GM19328 (cell line): ENCODE measurements around the gene FLVCR2.

ENCODE experiments used
- ATAC-seq: cut with Tn5 transposase; IDR thresholded peaks from one replicate; pipeline ENCODE4 v1.9.1; 2021; ENCODE audit warnings: mild to moderate bottlenecking, moderate library complexity; ENCODE audit not compliant: unreplicated experiment

Gene FLVCR2

DNA sequence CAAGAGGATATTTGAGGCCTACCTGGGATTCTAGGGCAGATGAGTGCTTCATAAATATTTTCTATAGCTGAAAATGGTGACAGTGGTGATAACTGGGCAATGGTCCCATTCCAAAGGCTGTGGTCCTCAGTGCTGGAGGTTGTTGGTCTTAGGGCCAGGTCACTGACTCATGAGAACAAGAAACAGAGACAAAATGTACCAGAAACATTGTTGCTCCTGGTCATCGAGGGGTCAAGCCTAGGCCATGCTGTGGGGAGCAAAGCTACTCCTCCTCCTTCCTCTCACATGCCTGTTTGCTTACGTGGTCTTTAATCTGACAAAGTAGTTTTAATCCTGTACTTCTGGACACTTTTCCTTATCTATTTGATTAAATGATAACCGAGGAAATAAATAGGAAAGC, 48.4 kb downstream of the FLVCR2 start:
- no peak for ATAC-seq

DNA sequence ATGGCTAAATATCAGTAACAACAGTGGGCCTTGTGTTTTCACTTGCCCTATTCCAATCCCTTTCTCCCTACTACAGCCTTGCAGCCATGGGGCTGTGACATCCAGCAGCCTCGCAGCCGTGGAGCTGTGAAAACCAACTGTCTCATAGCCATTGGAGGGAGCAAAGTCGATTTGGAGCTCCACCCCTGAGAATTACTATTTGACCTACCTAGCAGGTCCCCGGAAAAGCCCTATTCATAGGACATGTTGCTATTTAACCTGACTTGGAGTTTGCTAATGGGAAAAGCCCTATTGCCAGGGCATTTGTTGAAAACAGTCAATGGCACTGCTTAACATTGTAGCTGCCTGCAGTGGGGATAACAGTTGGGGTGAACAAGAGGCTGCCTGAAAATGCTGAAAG, 49.0 kb downstream of the FLVCR2 start:
- ATAC-seq = no peak

DNA sequence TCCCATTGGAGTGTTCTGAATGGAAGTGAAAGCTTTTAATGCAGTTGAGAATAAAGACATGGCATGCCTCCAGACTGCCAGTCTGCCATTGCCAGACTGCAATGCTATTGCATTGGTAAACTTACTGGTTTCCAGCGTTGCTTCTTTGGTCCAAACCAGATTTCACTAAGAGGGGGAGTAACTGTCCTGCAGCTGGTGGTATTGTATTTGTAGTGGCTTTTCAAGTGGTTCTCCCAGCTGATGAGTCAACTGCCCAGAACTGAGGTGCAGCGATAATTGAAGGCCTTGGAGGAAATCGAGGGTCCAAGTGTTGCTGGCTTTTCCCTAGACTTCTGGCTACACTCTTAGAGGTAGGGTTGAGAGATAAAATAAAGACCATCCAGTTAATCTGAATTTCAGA, 50.4 kb downstream of the FLVCR2 start:
- ATAC-seq = no peak

DNA sequence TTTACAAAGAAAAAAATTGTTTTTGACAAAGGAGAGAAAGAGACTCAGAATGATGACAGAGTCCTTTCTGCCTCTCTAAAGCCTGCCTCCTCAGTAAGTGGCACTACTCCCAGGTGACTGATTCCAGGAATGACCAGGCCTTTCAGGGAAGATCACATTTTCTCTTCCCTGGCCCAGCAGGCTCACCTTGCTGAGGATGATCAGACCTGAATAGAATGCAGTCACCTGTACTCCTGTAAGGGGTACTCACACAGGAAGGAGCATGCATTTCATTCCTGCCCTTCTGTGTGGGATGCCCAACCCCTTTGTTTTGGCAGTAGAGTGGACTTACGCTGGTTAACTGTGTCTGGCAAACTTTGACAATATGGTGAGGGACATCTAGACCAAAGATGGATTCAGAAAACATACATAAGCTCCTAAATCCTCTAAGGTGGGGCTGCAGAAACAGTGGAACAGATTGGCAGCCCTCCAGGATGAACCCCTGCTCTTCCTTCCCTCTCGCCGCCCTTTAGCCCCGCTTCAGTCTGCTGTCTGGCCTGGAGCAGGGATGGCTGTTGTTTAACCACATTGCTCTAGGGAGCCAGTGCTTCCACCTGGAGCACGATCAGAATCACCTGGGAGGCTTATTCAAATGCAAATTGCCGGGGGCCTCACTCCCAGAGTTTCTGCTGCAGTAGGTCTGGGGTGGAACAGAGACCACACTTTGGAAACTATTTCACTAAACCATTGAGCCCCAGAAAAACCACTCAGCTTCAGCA, 52.5 kb downstream of the FLVCR2 start:
- no peak for ATAC-seq

DNA sequence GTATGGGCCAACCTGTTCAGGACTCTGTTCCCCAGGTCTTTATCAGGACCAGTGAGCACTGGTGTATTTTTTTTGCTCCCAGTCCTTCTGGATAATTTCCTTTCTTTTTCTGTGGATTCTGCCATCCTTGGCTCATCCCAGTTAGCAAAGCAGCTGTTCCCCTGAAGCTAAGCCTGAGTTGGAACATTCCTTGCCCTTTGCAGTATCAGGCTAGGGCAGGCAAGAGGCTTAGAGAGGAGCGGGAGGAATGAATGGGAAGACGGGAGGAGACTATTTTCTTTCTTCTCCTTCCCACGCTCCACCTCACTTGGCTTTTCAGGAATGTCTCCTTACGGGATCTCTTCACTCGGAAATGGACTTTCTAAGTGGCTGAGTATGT, 53.0 kb downstream of the FLVCR2 start:
- no peak for ATAC-seq

DNA sequence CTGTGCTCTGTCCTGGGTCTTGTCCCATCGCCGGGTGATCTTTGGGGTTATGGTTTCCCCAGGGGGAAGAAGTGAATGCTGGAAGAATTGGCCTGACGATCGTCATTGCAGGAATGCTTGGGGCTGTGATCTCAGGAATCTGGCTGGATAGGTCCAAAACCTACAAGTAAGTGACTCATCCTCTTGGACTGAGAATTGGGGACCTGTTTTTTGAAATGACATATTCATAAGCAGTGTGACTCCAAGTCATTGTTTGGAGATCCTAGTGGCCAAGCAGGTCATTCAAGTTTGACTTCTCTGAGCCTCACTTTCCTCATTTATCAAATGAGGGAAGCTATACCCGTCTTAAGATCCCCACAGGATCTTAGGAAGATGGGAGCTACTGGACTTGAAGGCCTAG, 56.4 kb downstream of the FLVCR2 start:
- no peak for ATAC-seq

DNA sequence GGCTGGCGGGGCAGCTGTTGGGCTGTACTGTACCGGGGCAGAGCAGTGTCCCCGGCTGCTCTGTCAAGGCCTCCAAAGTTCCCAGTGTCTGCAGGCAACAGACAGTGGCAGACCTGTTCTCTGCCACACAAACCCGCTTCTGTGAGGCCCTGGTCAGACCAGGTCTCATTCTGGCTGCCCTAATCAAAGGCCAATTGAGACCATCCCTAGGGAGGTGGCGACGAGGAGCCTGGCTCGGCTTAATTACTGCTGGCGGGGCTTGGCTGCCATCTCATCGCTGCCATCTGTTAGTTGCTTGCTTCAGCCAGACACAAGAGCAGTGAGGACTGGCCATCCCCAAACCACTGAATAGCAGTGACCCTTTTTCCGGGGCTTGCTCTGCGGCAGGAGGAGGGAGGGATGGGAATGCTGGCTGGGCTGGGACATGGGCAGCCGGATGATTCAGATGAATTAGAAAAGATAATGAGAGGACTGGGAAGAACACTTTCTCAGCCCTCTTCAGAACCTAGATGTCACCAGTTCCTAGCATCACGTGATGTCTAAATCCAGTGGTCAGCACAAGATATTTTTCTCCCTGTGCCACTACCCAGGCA, 57.8 kb downstream of the FLVCR2 start:
- ATAC-seq = no peak

DNA sequence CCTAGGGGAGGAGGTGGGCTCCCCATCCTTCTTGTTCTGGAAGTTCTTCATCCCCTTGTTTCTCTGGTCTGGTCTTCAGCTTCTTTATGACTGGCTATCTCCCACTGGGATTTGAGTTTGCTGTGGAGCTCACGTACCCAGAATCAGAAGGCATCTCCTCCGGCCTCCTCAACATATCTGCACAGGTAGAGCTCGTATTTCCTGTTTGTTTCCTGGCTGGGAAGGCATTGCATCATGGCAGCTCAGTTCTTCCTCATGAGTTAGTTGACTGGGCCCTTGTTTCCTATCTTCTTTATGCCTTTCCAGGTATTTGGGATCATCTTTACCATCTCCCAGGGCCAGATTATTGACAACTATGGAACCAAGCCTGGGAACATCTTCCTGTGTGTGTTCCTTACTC, 62.5 kb downstream of the FLVCR2 start:
- ATAC-seq = no peak

DNA sequence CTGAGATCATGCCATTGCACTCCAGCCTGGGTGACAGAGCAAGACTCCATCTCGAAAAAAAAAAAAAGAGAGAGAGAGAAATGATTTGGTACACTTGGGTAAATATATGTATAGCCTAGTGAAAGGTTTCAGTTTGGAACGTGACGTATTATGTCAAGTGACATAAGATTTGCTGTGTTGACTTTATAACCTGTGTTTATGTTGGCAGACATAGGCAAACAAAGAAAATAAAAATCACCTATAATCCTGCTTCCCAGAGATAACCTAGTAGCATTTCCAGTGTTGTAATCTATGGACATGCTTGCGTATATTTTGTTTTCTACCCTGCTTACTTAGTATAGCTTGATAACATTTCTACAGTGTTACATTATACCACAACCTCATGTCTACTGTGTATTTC, 65.6 kb downstream of the FLVCR2 start:
- ATAC-seq = no peak

DNA sequence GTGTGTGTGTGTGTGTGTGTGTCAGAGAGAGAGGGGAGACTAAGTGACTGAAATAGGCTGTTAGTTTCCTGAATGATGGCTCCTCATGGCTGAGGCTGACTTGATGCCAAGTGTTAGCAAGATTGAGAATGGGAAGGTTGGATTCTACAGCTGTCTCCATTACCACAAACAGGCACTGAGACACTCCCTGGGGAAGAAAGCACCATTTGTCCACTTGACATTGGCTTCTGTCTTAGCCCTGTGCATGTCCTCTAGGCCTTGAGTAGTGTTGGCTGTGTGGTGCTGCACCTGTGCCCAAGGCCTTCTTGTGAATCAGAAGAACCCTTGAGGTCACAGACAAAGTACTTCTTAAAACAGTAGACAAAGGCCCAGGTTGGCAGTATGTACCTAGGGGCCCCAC, 66.6 kb downstream of the FLVCR2 start:
- no peak for ATAC-seq

DNA sequence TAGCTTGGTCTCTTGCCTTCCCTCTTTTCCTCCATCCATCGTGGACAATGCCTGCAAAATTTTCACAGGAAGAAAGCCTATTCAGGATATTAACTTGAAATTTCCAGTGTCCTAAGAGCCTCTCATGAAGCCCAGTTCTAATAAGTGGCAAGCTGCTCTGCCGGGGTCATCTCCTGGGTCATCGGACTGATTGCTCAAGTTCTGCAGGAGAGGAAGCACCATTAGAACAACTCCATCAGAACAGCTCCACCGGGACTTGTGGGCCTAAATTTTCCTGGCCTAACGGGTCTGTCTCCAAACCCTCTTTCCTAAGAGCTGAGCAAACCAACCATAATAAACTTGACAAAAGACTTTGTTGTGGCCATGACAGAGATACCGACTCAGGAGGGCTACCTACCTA, 68.3 kb downstream of the FLVCR2 start:
- no peak for ATAC-seq

DNA sequence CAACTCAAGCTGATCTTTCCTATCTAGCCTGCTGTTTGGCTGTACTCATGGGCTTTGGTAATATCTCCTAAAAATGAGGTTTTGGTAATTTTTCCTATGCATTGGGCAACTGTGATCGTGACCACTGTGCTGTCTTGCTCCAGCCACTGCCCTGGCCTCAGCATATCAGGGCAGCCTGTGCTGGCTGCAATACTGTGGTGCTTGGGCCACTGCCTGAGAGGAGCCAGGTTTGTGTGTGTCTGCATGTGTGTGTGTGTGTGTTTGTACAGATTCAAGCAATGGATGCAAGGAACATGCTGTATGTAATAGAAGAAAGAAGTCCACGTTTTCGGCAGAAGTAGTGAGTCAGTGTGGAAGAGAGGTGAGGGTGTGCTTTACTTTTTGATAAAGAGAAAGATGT, 69.2 kb downstream of the FLVCR2 start:
- no peak for ATAC-seq

DNA sequence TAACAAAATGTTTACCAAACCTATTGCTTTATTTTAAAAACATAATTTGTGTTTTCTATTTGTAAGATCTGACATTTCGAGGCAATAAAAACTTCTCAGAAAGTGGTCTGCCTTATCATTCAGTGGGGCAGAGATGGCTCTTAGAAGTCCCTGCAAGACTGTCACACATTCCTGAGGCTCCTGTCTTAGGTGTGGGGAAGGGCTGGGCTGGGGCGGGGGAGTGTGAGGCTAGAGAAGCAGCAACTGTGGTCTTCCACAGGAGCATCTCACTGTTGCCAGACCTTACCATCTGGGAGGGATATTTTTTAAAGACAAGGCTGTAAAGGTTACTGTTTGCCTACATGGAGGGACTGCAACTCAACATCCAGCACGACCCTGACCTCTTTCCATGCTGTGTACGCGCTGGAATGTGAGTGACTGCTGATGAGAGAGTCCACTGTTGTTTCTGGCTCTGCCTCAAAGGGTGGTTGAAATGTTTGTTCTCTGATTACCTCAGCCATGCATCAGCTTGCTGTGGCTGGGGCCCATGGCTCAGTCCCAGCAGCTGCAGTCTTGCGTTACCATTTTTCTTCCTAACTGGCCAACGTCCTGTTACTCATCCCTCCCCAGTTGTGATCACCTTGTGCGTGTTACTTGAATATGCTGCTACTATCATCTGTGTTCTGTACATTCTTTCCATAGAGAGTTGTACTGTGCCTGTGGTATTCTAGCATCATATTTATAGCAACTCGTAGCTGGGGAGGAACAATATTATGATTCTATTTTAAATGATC, 69.8 kb downstream of the FLVCR2 start:
- ATAC-seq = no peak

DNA sequence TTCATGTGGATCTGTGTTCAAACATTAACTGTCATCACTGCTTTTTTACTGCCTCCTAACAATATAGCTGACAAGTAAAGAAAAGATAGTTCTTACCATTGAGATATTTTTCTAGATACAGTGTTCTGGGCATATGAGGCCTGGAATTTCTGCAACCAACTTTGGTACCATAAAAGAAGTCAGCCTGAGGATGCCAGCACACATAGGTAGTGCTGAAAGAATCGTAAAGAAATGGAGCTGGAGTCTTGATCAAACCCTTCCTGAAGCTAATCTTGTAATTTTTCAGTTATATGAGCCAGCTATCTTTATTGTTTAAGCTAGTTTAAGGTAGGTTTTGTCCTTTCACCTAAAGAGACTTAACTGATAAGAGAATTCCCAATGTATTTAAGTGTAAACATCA, 70.9 kb downstream of the FLVCR2 start:
- ATAC-seq = no peak

DNA sequence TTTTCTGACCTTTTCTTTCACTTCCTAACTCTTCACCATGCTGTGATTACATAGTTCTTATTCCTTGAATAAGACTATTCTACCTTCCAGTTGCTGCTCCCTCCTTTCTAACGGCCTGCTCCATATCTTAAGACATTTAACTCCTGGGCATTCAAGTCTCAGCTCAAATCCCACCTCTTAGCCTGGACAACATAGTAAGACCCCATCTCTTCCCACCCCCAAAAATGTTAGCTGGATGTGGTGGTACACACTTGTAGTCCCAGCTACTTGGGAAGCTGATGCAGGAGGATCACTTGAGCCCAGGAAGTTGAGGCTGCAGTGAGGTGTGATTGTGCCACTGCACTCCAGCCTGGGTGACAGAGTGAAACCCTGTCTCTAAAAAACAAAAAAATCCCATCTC, 71.4 kb downstream of the FLVCR2 start:
- ATAC-seq = no peak

DNA sequence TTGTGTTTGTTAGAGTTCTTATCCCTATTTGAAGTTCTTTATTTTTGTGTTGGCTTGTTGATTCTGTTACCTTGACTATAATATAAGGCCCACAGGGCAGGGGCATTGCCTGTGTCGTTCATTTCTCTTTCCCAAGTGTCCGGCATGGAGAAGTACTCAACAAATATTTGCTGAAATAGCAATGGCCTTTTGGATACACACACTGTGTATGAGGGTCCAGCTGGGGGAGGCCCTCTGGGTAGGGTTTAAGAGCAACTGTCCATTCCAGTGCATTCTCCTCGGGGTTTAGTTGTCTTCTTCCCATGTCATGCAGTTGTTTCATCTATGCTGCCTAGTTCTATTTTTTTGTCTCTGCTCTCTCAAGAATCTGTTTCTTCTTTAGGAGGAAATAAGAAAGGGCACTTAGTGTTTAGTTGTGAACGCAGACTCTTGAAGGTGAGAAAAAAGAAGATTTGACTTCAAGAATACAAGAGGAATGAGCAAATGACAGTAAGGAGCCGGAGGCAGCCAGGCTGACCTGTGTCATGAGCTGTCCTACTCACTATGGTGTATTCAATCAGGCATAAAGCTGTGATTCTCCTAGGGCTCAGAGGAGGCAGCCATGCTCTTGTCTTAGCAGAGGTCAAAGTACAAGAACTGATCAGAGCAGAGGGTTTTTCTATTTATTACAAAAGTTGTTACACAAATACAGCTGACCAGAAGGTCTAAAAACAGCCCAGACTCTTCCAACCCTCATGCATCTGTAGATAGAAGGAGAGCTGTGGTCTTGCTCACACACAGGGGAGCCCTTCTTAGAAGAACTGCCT, 72.0 kb downstream of the FLVCR2 start:
- ATAC-seq = no peak

DNA sequence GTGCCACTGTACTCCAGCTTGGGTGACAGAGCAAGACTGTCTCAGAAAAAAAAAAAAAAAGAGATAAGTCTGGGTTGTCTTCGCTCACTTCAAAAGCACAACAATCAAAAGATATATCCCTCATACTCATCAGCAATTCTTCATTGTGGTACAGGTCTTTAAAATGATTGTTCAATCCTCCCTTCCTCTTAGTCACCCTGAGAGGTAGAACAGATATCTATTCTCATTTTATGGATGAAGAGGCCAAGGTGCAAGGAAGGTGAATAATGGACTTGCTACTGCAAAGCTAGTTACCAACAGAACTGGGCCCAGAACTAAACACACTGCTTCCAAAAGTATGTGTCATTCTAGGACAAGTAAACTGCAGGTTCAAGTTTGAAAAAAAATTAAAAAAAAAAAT, 75.1 kb downstream of the FLVCR2 start:
- ATAC-seq = no peak

DNA sequence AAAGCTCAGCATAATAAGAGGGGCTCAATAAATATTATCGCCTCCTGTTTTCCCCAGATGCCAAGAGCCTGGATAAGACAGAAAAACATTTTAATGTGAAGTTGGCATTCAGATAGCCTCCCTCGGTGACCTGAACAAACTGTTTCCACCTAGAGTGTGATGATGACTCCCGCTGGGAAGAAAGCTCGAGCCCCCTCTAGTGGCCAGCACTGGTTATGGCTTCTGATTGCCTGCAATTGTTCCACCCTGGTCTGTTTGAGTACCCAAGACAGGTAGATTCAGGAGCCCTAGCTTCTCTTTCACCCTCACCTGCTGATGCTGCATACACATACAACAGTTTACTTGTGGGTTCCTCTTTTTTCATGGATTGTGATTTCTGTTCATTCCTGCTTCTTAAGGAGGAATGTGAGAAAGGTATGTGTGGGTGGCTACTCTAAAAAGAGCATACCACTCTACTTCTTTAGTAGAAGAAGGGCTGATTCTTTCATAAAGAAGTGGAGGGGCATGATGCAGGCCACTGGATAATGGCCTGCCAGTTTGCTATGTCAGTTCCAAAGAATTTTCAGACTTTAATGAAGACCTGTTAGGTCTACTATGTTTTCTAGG, 75.8 kb downstream of the FLVCR2 start:
- ATAC-seq = no peak

DNA sequence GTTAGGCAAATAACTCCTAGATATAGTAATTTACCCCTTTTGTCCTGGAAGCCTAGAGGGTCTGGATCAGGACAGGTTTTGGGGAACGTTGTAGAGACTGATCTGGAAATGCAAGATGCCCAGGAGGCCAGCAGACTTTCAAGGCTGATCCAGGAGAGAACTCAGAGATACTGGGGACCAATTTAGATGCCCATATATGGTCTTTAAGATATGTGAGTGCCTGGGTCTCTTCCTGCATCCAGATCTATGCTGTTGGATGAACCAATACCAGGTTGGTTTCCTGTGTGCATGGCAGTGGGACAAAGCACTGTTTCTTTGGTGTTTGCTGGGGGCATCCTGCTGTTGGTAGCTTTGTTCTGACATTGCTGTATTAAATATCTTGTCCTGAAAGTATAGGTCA, 76.8 kb downstream of the FLVCR2 start:
- ATAC-seq = no peak

DNA sequence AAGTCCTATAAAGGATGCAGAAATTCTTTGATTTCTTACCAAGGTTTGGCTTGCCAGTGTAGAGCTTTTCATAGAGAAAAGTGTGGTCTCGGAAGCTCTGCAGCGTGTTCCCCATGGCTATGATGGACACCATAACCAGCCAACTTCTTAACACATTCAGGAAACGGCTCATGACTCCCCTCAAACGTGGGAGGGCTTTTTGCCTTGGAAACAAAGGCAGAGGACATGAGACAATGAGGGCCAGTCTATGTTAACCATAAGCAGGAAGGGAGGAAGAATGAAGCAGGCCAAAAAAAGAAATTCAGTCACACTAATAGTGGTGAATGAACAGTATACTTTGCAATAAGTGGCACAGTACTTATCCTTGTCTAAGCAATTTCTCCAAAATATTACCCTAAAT, 78.9 kb downstream of the FLVCR2 start:
- ATAC-seq = no peak

DNA sequence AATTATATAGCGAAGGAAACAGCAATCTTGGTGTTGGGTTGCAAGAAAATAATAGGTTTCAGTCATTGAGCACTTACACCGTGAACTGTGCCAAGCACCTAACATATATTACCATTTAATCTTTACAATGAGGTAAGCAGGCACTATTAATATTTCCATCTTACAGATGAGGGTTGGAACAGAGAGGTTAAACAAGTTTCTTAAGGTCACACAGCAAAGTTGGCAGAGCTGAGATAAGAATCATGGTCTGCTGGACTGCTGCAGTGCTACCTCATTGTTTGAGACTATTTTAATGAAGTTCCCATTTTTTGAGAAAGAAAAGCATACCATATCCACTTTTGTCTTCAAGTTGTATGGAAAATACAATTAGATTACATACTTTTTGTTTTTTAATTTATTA, 80.5 kb downstream of the FLVCR2 start:
- ATAC-seq = no peak
